ENCODE results near the gene CIB2.

DNA sequence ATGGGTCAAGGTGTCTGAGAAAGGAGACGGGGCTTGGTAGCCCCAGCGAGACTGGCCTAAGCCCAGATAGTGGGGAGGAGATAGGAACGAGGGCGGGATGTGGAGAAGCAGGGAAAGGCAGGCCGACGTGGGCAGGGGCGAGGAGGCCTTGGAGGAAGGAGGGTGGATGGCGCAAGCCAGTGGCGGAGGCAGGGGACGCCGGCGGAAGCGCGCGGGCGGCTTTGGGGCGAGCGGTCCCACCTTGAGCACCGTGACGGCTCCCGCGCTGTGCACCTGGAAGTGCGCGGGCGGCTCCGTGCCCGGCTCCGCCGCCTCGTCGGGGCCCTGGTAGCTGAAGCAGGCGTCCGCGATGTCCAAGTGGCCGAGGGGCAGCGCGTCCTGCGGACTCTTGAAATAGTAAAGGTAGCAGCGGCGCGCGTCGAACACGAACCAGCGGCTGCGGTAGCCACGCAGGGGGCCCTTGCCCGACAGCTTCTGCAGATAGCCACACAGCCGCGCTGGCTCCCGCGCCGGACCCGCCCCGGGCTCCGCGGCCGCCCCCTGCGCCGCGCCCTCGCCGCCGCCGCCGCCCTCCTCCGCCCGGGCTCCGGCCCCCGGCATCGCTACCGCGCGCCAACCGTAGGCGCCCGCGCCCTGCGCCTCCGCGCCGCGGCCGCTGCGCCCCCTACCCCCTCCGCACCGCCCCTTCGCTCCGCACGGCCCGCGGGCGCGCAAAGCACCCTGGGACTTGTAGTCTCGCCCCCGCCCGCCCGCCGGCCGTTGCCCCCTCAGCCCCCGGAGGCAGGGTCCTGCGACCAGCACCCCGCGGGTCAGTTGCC is 54.0 kb downstream of the CIB2 start, which contains the start of gene TBC1D2B:
- TF ChIP-seq CTCF (conservative IDR thresholded peaks at IDR 0.05) (no peak), EZH2 (IDR thresholded peaks at IDR 0.05; ENCODE audit: low read depth) (no peak)

All from PC-9 (cell line).